NT2/D1 (cell line): ENCODE measurements around the gene NFYB.

ENCODE experiments used
- SUZ12 ChIP-seq: IDR thresholded peaks from 2 replicates; pipeline ENCODE4 v1.6.1; 2011; ENCODE audit not compliant: insufficient read length, insufficient read depth; ENCODE audit errors: extremely low read depth
- YY1 ChIP-seq: IDR thresholded peaks from 2 replicates; pipeline ENCODE4 v1.6.1; 2011; ENCODE audit not compliant: insufficient read length, insufficient read depth
- ZNF274 ChIP-seq: IDR thresholded peaks from 2 replicates; pipeline ENCODE4 v1.6.1; 2011; ENCODE audit warnings: mild to moderate bottlenecking, low read depth, low read length

DNA sequence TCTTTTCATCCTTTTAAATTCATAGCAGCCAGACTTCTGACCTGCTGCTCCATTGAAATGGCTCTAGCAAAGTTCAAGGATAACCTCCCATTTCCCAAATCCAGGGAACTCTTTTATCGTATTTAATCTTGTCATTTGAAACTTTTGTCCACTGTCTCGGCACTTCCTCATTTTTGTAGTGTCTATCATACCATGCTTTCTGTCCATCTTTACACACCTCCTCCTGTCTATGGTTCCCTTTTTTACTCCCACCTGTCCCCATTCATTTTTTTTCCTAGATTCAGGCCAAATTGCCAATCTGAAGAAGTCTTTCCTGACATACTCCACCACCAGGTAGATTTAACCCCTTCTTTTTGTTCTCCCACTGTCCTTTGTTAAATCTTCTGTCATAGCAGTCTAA is 31.0 kb downstream of the NFYB start:
- TF ChIP-seq YY1, result no peak
- TF ChIP-seq SUZ12, result no peak
- no peak for TF ChIP-seq ZNF274
